K562 (cell line): ENCODE results near the gene DIP2B. TPM values are rescaled to one million over a fixed set of nuclear protein-coding genes. Genes with fewer than 3 reads are reported as not detected.

ENCODE experiments used
- ATAC-seq: fragments of 200-7000 bp; cut with Tn5 transposase; 3 replicates; pipeline ENCODE4 v1.9.1; 2020; ENCODE audit warnings: moderate library complexity
- BruUV-seq: library from RNA; stranded (reverse); fragments of 400-500 nt; replicated peaks from 2 replicates; lab custom pipeline; 2021; lab: Mats Ljungman, UMichigan
- CTCF ChIA-PET: fragments of 300-600 bp; formaldehyde crosslinking; extraction: SDS; loops from one replicate; lab custom pipeline; 2021; ENCODE audit warnings: low intra/inter-chr PET ratio; lab: Yijun Ruan, JAX
- POLR2A ChIA-PET: fragments of 300-600, 350-650 bp; sonication (Branson Sonifier 250); formaldehyde crosslinking; extraction: SDS; loops from one replicate; lab custom pipeline; 2021; ENCODE audit warnings: antibody characterized with exemption, inconsistent platforms; lab: Yijun Ruan, JAX
- DNase-seq, 4 experiments: peaks; one replicate each; pipeline versions ENCODE4 v3.0.0 to v3.0.0-alpha.2; 2011 to 2018; ENCODE audit warnings: low spot score in 3 of 4, mixed read lengths in 3 of 4; ENCODE audit errors: extremely low read depth in 1 of 4
- FAIRE-seq: peaks from 2 replicates; lab custom pipeline; 2011; peaks lifted over from hg19 to GRCh38; lab: Jason Lieb, UNC
- H2AFZ ChIP-seq: 2 replicates; pipeline ENCODE4 v1.6.0; 2011; ENCODE audit warnings: low read depth, low read length, control low read depth, inconsistent platforms
- H3K27ac ChIP-seq: fragments of 200-600 bp; 3 replicates; pipeline ENCODE4 v1.8.0; 2011; ENCODE audit warnings: low read depth, mild to moderate bottlenecking, control low read depth, inconsistent platforms, low read length, moderate library complexity, mixed read lengths; ENCODE audit errors: extremely low read depth
- H3K27me3 ChIP-seq, 2 experiments: fragments of 300-600 bp in 1 of 2; 2 replicates in 1 of 2; 3 replicates in 1 of 2; pipeline versions ENCODE4 v1.6.0 to v1.8.0; 2011; ENCODE audit warnings: inconsistent platforms in 2 of 2, low read length in 2 of 2, mild to moderate bottlenecking in 1 of 2, mixed read lengths in 1 of 2, moderate library complexity in 1 of 2; ENCODE audit not compliant: control insufficient read depth in 2 of 2, insufficient read depth in 2 of 2
- H3K36me3 ChIP-seq: fragments of 300-600 bp; 3 replicates; pipeline ENCODE4 v1.8.0; 2011; ENCODE audit warnings: mild to moderate bottlenecking, low read length, inconsistent platforms; ENCODE audit not compliant: control insufficient read depth, insufficient read depth
- H3K4me1 ChIP-seq, 2 experiments: fragments of 200-600 bp in 1 of 2; replicated peaks in 1 of 2; 2 replicates in 1 of 2; 3 replicates in 1 of 2; pipeline versions ENCODE4 v1.5.1 to v1.8.0; 2011; ENCODE audit warnings: inconsistent platforms in 2 of 2, low read length in 2 of 2, mild to moderate bottlenecking in 1 of 2, mixed read lengths in 1 of 2, moderate library complexity in 1 of 2; ENCODE audit not compliant: control insufficient read depth in 2 of 2, insufficient read depth in 2 of 2
- H3K4me2 ChIP-seq: 2 replicates; pipeline ENCODE4 v1.6.1; 2011; ENCODE audit warnings: low read length, control low read depth, inconsistent platforms, mixed read lengths; ENCODE audit not compliant: insufficient read depth
- H3K4me3 ChIP-seq: fragments of 200-600 bp; sonication (generic), shearing (Covaris generic); 2 replicates; pipeline ENCODE4 v1.5.1; 2016; ENCODE audit warnings: control low read depth, inconsistent platforms
- H3K79me2 ChIP-seq: fragments of 200-600 bp; 3 replicates; pipeline ENCODE4 v1.8.0; 2011; ENCODE audit warnings: low read length, inconsistent platforms; ENCODE audit not compliant: control insufficient read depth, insufficient read depth
- H3K9ac ChIP-seq, 2 experiments: 2 replicates each; pipeline versions ENCODE4 v1.6.0 to v1.6.1; 2011; ENCODE audit warnings: low read depth in 2 of 2, low read length in 2 of 2, control low read depth in 1 of 2, inconsistent platforms in 1 of 2, mild to moderate bottlenecking in 1 of 2, mixed read lengths in 1 of 2; ENCODE audit not compliant: insufficient read depth in 1 of 2
- H3K9me1 ChIP-seq: one replicate; pipeline ENCODE4 v1.6.0; 2011; ENCODE audit warnings: inconsistent platforms, mild to moderate bottlenecking, low read length, moderate library complexity; ENCODE audit not compliant: control insufficient read depth, insufficient read depth
- H3K9me3 ChIP-seq: replicated peaks from 2 replicates; pipeline ENCODE4 v1.5.1; 2011; ENCODE audit warnings: low read depth, low read length, inconsistent platforms; ENCODE audit not compliant: control insufficient read depth, insufficient read depth
- H4K20me1 ChIP-seq: replicated peaks from 2 replicates; pipeline ENCODE4 v1.6.1; 2011; ENCODE audit warnings: low read length, inconsistent platforms, mixed read lengths; ENCODE audit not compliant: control insufficient read depth, insufficient read depth
- BDP1 ChIP-seq: IDR thresholded peaks from 3 replicates; pipeline ENCODE4 v1.6.1; 2011; ENCODE audit not compliant: insufficient read length, insufficient read depth
- CHCHD3 ChIP-seq: fragments of 250-450 bp; sonication (Bioruptor Pico); IDR thresholded peaks from 2 replicates; pipeline ENCODE4 v2.1.2; 2022; ENCODE audit warnings: mild to moderate bottlenecking
- HEY1 ChIP-seq: fragments of 250-450 bp; sonication (Bioruptor Pico); IDR thresholded peaks from 2 replicates; pipeline ENCODE4 v1.5.0; 2020; ENCODE audit warnings: mild to moderate bottlenecking, moderate library complexity, borderline replicate concordance
- MITF ChIP-seq: IDR thresholded peaks from 2 replicates; pipeline ENCODE4 v1.6.1; 2014; ENCODE audit warnings: antibody characterized with exemption
- NR2C2 ChIP-seq, 2 experiments: fragments of 200-800 bp in 1 of 2; sonication (Bioruptor generic) in 1 of 2; sonication (generic) in 1 of 2; formaldehyde crosslinking in 1 of 2; IDR thresholded peaks; 2 replicates each; pipeline versions ENCODE4 v1.6.1 to v1.8.0; 2016 to 2022; ENCODE audit warnings: mild to moderate bottlenecking in 1 of 2, missing compliant biosample characterization in 1 of 2, missing genetic modification characterization in 1 of 2, missing genetic modification reagents in 1 of 2
- PREB ChIP-seq: sonication (generic); formaldehyde crosslinking; IDR thresholded peaks from 2 replicates; pipeline ENCODE4 v1.8.1; 2023; ENCODE audit warnings: mild to moderate bottlenecking, missing genetic modification reagents
- SRF ChIP-seq, 2 experiments: fragments of 250-450, 450-650 bp in 1 of 2; sonication (Bioruptor Pico) in 1 of 2; sonication (generic) in 1 of 2; formaldehyde crosslinking; IDR thresholded peaks; 2 replicates each; pipeline versions ENCODE4 v1.5.0 to v1.5.1; 2020 to 2022; ENCODE audit warnings: mild to moderate bottlenecking in 1 of 2, missing genetic modification reagents in 1 of 2
- YBX1 ChIP-seq: fragments of 450-650 bp; IDR thresholded peaks from 2 replicates; pipeline ENCODE4 v1.7.1; 2016; ENCODE audit warnings: mild to moderate bottlenecking
- ZNF507 ChIP-seq: conservative IDR thresholded peaks from 2 replicates; pipeline ENCODE4 v1.6.1; 2017; ENCODE audit warnings: missing genetic modification characterization, missing compliant biosample characterization
- ZNF77 ChIP-seq: fragments of 250-450 bp; sonication (Bioruptor Pico); IDR thresholded peaks from 2 replicates; pipeline ENCODE4 v1.5.0; 2020
- WGBS: fragments of 100-300 bp; shearing (Covaris generic); methylation state at CpG from one replicate; pipeline ENCODE4 v1.1.6; 2016; ENCODE audit warnings: low coverage, mixed read lengths; ENCODE audit not compliant: insufficient coverage; ENCODE audit errors: missing lambda C conversion rate; 5-methylcytosine and 5-hydroxymethylcytosine counted together
- in situ Hi-C: fragments of 300-500 bp; cut with MboI; formaldehyde crosslinking; loops from 4 replicates; pipeline ENCODE4 v1.15.0; 2018; ENCODE audit warnings: inconsistent platforms, mixed read lengths
- intact Hi-C: fragments of 100-400 bp; cut with micrococcal nuclease; formaldehyde crosslinking; loops from 2 replicates; pipeline ENCODE4 v1.14.2; 2022
- polyA plus RNA-seq, 8 experiments: library from polyadenylated mRNA; depleted of rRNA in 4 of 8; stranded (reverse) in 5 of 8; unstranded in 3 of 8; fragments of >200 nt; fragmentation: Nextera tagmentation in 2 of 8; fragmentation: Illumina TruSeq in 1 of 8; extraction: Ambion mirVana in 2 of 8; extraction: Trizol in 1 of 8; gene quantifications; 2 replicates each; pipeline versions ENCODE4 v1.2.1 to v1.2.3, GENCODE V29; 2011 to 2014; ENCODE audit warnings: inconsistent platforms in 1 of 8, missing spikeins in 1 of 8
- total RNA-seq, 7 experiments: library from RNA; depleted of rRNA in 6 of 7; stranded (reverse); fragments of >200 nt in 6 of 7; fragmentation: Illumina TruSeq in 2 of 7; extraction: Trizol in 2 of 7; gene quantifications; 2 replicates each; pipeline versions ENCODE4 v1.2.1 to v1.2.3, GENCODE V29; 2011 to 2021; ENCODE audit warnings: low replicate concordance in 1 of 7
- TF ChIP-seq, protein P1 (sequence below), 2 experiments: fragments of 450-650 bp; formaldehyde crosslinking in 1 of 2; IDR thresholded peaks; 2 replicates each; pipeline versions ENCODE4 v1.4.0 to v1.6.1; 2014 to 2020; ENCODE audit warnings: mild to moderate bottlenecking in 2 of 2, borderline replicate concordance in 1 of 2, low read depth in 1 of 2

Gene DIP2B
- total and polyA plus RNA-seq, 9 of the 15 experiments (the other 6 are each of a cell fraction or from before 2014, with no cell fraction given), result 4.6 to 26.1 (median 18.8) TPM

DNA sequence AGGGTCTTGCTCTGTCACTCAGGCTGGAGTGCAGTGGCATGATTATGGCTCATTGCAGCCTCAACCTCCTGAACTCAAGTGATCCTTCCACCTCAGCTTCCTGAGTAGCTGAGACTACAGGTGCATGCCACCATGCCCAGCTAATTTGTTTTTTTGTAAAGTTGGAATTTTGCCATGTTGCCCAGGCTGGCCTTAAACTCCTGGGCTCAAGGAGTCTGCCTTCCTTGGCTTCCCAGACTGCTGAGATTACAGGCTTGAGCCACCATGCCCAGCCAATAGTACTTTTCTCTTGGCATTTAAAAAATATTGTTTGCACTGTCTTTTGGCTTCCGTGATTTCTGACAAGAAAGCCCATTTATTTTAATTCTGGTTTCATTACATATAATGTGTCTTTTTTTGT is 61.3 kb downstream of the DIP2B start:
- FAIRE-seq (no peak), ATAC-seq (no peak), DNase-seq (no peak)
- H3K79me2 ChIP-seq, result peaks cover 81% of the 10 kb centered on the region
- BruUV-seq, result no TSS peak
- 100% methylated on average over 1 of the region's 1 CpG for WGBS
- H3K4me2 ChIP-seq, result no peak overlapping the region
- no peaks in the 10 kb centered on the region for H3K27me3 ChIP-seq
- POLR2A ChIA-PET, result interaction anchor here (0.6 kb wide), 1 partner anchor 202 kb away, joined by 3 read pairs; no protein-coding TSS in a partner anchor
- peaks cover 16 to 27% of the 10 kb centered on the region in 2 experiments for H3K4me1 ChIP-seq
- H4K20me1 ChIP-seq, result 0 out of 2 replicates have a peak, but pooled peaks cover 3% of the 10 kb centered on the region
- H3K9me3 ChIP-seq, result no peaks in the 10 kb centered on the region
- H3K9me1 ChIP-seq, result no peaks in the 10 kb centered on the region
- H3K4me3 ChIP-seq, result no peak overlapping the region
- no peaks in the 10 kb centered on the region for H3K36me3 ChIP-seq
- in situ Hi-C loops (no loop called here), intact Hi-C loops (no loop called here)
- no peak overlapping the region for H3K9ac ChIP-seq
- H3K27ac ChIP-seq, result no peak overlapping the region
- H2AFZ ChIP-seq, result no peak overlapping the region
- CTCF ChIA-PET, result no interaction called here
- TF ChIP-seq, protein P1, sequence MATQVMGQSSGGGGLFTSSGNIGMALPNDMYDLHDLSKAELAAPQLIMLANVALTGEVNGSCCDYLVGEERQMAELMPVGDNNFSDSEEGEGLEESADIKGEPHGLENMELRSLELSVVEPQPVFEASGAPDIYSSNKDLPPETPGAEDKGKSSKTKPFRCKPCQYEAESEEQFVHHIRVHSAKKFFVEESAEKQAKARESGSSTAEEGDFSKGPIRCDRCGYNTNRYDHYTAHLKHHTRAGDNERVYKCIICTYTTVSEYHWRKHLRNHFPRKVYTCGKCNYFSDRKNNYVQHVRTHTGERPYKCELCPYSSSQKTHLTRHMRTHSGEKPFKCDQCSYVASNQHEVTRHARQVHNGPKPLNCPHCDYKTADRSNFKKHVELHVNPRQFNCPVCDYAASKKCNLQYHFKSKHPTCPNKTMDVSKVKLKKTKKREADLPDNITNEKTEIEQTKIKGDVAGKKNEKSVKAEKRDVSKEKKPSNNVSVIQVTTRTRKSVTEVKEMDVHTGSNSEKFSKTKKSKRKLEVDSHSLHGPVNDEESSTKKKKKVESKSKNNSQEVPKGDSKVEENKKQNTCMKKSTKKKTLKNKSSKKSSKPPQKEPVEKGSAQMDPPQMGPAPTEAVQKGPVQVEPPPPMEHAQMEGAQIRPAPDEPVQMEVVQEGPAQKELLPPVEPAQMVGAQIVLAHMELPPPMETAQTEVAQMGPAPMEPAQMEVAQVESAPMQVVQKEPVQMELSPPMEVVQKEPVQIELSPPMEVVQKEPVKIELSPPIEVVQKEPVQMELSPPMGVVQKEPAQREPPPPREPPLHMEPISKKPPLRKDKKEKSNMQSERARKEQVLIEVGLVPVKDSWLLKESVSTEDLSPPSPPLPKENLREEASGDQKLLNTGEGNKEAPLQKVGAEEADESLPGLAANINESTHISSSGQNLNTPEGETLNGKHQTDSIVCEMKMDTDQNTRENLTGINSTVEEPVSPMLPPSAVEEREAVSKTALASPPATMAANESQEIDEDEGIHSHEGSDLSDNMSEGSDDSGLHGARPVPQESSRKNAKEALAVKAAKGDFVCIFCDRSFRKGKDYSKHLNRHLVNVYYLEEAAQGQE (IDR thresholded peaks at IDR 0.05; ENCODE audit: borderline replicate concordance), result no peak
- TF ChIP-seq, protein P1 (CRISPR knock-in tag; IDR thresholded peaks at IDR 0.05; ENCODE audit: low read depth), result no peak
- TF ChIP-seq NR2C2 (CRISPR knock-in tag; IDR thresholded peaks at IDR 0.05), result no peak
- TF ChIP-seq NR2C2 (tag; IDR thresholded peaks at IDR 0.05), result no peak
- TF ChIP-seq SRF (CRISPR knock-in tag; IDR thresholded peaks at IDR 0.05), result no peak
- TF ChIP-seq ZNF77 (CRISPR knock-in tag), result no peak
- TF ChIP-seq YBX1, result no peak
- TF ChIP-seq PREB (CRISPR knock-in tag), result no peak
- no peak for TF ChIP-seq CHCHD3 (CRISPR knock-in tag)
- no peak for TF ChIP-seq ZNF507 (tag)
- TF ChIP-seq MITF, result no peak
- TF ChIP-seq BDP1, result no peak
- no peak for TF ChIP-seq HEY1 (CRISPR knock-in tag)
